Epidermal melanocyte (primary cell): ENCODE measurements around the gene C19orf12.
"Not testable (repeated sequence)": the region's sequence is repeated elsewhere in the genome, so short reads cannot be mapped to it uniquely, and the experiment has no call there.

Source experiments
- DNase-seq: peaks from one replicate; pipeline ENCODE4 v3.0.0; 2011; ENCODE audit warnings: low spot score; ENCODE audit not compliant: insufficient read length

Gene C19orf12

DNA sequence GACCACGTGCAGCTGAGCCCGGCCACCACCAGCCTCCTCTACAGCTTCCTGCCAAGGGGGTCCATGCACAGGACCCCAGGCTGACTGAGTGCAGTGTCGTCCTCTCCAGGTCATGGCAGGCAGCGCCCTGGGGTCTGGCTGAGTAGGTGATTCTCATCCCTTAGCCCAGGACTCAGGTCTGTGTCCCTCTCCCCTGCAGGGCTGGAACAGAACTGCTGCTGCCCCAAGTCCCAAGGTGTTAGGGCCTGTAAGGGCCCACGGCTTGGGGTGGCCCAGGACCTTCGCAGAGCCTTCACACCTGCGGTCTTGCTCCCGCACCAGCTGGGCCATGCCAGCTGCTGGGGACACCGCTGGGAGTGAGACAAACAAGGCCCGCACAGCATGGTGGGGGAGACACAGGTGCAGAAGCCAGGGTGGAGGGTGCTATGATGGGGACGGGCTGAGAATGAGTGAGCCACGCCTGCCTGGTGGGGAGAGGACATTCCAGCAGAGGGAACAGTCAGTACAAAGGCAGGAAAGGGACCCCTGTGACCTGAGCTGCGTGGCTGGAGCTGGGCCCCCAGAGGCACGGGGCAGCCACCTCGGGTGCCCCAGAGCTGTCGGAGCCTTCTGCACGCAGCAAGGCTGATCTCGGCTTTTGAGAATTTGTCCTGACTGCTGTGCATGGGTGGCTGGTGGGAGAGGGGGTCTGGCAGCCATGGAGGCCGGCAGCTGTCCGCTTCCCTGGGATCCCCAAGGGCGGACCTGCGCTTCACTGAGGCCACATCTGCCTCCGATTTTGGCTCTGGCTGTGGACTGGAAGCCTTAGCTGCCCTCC, 37.9 kb downstream of the C19orf12 start:
- no peak for DNase-seq

GRCh38 chr19:29676586-29676985, 38.5 kb downstream of the C19orf12 start:
- DNase-seq, result no peak

GRCh38 chr19:29675650-29676186, 39.3 kb downstream of the C19orf12 start:
- DNase-seq, result no peak

- DNase-seq, result no peak
These were observed 39.9 kb downstream of the C19orf12 start for GRCh38 chr19:29675120-29675649.

DNA sequence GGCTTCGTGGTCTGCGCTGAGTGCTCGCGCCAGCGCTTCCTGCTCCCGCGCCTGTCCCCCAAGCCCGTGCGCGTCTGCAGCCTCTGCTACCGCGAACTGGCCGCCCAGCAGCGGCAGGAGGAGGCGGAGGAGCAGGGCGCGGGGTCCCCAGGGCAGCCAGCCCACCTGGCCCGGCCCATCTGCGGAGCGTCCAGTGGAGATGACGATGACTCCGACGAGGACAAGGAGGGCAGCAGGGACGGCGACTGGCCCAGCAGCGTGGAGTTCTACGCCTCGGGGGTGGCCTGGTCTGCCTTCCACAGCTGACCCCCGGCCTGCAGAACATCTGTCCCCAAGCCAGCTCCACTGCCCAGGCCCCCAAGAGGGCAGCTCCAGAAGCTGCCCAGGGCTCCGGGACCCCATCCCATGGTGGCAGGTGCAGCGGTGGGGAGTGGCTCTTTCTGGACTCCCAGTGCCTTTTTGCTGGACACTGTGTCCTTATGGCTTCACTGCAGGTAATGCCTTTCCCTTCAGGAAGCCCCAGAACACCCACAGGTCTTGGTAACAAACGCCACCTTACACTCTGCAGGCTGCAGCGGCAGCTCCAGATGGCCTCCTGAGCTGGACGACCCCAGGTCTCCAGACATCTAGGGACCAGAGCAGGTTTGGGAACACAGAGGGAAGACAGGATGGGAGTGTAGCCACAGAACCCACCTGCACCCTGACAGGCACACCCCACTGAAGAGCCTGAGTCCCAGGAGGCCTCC, 40.5 kb downstream of the C19orf12 start:
- DNase-seq, result no peak

DNA sequence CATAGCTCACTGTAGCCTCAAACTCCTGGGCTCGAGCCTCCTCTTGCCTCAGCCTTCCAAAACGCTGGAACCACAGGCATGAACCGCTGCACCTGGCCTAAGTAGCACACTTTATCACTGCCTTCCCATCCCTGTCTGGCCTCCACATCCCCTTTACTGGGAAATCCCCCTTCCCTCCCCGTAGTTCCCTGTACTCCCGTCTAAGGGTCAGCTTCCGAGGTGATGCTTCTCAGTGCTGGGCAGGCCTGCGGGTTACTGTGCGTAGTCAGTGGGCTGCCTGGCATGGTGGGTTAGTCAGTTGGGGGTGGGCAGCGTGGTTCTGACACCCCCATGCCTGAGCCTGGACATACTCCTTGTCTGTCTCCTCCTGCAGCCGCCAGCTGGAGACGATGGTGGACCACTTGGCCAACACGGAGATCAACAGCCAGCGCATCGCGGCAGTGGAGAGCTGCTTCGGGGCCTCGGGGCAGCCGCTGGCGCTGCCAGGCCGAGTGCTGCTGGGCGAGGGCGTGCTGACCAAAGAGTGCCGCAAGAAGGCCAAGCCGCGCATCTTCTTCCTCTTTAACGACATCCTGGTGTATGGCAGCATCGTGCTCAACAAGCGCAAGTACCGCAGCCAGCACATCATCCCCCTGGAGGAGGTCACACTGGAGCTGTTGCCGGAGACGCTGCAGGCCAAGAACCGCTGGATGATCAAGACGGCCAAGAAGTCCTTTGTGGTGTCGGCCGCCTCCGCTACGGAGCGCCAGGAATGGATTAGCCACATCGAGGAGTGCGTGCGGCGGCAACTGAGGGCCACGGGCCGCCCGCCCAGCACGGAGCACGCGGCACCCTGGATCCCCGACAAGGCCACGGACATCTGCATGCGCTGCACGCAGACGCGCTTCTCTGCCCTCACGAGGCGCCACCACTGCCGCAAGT, 41.4 kb downstream of the C19orf12 start:
- DNase-seq, result no peak

DNA sequence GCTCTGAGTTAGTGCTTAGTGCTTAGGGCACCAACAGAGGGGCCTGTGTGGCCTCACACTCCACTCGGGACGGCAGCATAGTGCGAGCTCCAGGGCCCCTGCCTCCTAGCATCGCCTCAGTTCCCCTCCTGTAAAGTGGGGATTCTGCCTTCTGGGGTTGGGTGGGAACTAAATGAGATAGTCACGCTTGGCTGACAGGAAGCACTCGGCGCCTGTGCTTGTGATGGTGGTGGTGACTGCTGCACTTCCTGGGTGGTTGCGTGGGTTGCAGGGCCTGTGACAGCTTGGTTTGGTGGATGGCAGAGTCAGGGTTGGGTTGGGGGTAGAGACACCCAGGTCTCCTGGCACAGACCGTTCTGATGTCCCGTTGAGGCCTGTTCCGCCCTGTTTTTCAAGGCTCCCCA, 42.1 kb downstream of the C19orf12 start:
- no peak for DNase-seq

DNA sequence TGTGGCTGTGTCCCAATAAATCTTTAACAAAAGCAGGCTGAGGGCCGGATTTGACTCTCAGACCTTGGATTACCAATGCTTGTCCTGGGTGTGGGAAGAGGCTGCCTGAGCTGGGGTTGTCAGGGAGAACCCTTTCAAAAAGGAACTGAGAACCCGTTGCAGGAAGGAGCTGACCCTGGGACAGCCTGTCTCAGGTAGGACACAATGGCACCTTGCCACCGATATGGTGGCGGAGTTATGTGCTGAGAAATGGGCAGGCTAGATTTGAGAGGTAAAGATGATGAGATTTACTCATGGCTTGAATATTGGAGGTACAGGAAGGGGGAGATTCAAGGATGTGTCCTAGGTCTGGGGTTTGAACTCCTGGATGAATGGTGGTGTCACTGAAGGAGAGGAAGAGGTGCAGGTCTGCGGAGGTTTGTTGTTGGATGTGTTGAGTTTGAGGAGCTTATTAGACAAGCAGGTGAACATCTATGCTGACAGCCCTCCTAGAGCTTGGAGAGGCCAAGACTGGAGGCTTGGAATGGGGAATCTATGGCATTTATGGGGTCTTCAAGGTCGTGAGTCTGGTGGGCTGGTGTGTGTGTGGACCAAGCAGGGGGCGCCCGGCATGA, 42.6 kb downstream of the C19orf12 start:
- DNase-seq, result no peak

DNA sequence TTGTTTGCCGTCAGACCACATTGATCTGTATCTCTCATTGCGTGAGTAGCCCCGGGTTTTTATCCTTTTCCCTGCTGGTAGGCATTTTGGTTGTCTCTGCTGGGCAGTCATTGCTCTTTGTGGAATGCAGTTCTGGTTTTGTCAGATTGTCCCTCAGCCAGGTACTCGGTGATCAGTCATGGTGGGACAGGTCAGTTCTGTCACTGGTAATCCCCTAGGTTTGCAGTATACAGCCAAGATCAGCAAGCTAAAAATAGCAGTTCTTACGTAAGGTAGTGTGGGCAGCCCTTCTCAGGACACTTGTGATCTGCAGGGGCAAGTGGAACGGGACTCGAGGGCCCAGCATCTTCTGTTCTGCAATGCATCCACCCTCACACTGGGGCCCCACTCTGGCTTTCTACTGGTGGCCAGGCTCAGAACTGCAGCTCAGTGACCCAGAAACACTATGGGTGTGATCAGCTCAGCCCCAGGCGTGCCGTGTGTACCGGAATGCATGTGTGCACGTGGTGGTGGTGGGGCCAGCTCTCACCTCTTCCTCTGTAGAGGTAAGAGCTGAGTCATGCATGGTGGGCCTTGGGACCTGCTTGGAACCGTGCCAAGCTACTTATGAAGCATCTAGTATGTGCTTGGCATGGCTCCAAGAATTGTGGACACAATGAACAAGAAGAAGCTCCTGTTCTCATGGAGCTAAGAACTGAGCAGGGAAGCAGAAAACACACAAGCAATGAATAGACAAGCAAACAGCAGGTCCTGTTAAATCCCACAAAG, 43.5 kb downstream of the C19orf12 start:
- DNase-seq, result no peak

DNA sequence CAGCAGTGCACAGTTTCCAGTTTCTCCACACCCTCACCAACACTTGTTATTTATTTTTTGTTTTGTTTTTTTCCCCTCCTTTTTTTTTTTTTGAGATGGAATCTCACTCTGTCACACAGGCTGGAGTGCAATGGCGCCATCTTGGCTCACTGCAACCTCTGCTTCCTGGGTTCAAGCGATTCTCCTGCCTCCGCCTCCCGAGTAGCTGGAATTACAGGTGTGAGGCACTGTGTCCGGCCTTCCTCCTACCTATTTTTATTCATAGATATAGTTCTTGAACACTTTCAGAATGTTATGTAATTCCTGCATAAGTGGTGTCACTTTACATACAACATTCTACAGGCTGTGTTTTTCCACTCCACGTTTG, 44.1 kb downstream of the C19orf12 start:
- DNase-seq, result not testable (repeated sequence)

- DNase-seq, result no peak
These were observed 44.8 kb downstream of the C19orf12 start for GRCh38 chr19:29670255-29670654.

DNA sequence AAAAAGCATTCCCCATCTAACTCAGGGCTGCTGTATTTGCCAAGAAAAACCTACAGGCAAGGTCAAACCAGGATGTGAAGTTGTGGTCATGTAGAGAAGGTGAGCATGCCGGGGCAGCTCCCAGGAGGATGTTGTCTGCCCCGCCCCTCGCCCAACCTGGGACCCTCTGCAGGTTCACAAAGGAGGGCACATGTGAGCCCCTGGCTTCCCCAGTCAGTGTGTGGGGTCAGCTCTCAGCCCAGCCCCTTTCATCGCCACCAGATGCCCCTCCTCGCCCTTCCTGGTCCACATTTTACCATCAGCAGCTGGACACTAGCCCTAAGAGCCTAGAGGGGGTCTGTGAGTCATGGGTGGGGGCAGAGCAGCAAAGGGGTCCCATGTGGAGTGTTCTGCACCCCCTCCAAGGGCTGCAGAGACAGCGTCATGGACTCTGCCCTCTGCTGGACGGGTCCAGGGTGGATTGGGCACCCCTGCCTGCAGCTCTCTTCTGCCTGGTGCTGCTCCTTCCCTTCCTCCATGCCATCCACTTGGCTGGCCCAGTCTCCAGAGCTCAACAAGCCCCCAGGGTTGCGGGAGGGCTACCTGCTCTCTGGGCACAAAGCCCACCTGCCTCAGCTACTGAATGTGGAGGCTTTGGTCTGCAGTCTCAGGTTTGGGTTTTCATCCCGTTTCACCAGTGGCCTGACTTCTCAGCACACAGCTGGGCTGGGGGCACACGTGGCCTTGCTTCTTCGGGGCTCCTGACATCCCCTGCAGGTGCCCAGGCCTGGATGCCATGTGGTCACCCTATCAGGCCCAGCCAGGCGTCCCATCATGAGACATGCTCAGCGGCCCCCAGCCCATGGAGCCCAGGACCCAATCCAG, 46.1 kb downstream of the C19orf12 start:
- DNase-seq, result no peak

GRCh38 chr19:29667901-29668341, 47.1 kb downstream of the C19orf12 start:
- DNase-seq, result no peak

DNA sequence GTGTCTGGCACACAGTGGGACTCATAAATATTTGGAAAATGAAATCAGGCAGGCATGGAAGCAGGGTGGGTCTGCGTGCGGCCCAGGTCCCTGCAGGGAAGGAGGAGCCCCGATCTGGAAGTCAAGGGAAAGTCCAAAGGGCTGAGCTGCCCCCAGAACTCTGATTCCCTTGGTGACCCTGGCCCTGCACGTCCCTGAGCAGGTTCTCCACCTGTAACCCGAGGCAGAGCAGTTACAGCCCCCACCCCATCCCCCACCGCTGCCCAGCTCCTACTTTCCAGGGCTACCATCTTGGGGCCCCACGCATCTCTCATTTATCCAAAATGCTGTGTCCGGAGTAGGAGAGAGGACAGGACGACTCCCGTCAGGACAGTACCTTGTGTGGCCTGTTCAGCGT, 47.7 kb downstream of the C19orf12 start:
- DNase-seq, result no peak

DNA sequence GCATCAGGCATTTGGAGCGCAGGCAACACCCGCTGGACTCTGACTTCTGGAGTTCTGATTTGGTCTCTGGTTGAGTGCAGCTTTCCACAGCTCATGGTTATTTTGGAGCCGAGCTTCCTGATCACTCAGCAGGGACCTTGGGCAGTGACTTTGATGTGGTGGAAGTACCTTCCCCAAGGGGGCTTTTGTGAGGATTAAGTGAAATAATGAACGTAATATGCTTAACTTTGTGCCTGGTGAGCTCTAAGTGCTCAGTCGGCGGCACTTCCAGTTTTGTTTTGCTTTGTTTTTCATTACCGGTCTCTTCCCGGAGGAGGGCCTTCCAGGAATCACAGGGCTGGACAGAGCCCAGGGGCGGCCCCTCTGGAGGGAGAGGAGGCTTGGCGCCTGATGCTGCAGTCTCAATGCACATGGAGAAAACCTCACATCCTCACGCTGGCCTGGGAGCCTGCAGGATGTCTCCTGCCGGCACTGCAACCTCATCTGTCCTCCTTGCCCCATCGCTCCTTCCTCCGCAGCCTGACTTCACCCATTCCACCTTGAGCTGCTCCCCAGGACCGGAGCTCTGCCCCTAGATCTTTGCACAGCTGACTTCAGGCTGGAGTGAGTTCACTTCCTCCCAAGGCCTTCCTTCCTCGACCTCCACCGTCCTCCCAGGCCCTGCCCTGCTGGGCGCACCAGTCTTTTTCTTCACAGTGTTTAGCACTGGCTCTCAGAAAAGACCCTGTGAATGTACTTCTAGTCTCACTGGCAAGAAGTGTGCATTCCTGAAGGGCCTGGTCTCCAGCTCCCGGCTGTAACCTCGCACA, 48.3 kb downstream of the C19orf12 start:
- DNase-seq, result no peak

GRCh38 chr19:29665826-29666577, 49.1 kb downstream of the C19orf12 start:
- DNase-seq, result no peak

DNA sequence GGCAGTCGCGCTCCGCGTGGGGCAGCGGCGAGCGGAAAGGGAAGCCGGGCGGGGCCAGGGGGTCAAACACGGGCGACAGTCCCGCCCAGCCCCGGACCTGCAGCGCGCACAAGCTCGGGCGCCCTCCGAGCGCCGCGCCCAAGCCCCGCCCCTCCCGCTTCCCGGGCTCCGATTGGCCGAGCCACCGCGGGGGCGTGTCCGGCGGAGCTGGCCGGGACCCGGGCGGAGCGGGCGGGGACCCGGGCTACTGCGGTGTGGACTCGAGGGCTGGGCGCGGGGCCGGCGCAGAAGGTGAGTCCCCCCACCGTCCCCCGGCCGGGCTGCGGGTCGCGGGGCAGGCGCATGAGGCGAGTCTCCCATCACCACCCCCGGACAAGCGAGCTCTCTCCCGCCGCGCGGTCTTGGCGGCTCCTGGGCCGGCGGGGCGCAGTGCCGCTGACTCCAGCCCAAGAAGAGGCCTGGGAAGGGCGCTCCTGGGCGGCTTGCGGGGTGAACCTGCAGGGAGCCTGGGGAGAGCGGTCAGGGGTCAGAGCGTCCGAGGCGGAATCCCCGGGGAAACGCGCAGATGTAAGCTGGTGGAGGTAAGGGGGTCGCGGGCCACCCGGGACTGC, 49.7 kb downstream of the C19orf12 start, which contains the start of gene PLEKHF1:
TSS of gene PLEKHF1 (plus strand) at position 247 of the 611 bp plus-strand sequence. CDS start 8,379 bp downstream, outside the sequence.
- DNase-seq, result peak; percentile 84
